ACHN (cell line): ENCODE measurements around the gene MRPS31.
A peak's percentile ranks its signal among the peaks of the same experiment; 100 is the strongest.

Source experiments
- DNase-seq: peaks from one replicate; pipeline ENCODE4 v3.0.0-alpha.2; 2015
- in situ Hi-C: cut with HindIII; loops from 2 replicates; pipeline ENCODE4 v1.10.0; 2017; ENCODE audit warnings: low sequenced_read_pairs, low pct_ligation_motif_present, low pct_unique_long_range_greater_than_20kb

MRPS31 gene

GRCh38 chr13:40770934-40771618 is at the start of gene MRPS31:
MRPS31 (minus strand) TSS chr13:40771190; CDS start chr13:40771136, 54 bp downstream.
- in situ Hi-C loops, result no loop called here
- peak; percentile 94 for DNase-seq

GRCh38 chr13:40819797-40820315 is 48.9 kb upstream of the MRPS31 start:
- no peak for DNase-seq
- in situ Hi-C loops, result no loop called here

- DNase-seq, result no peak
- in situ Hi-C loops, result no loop called here
Observed at GRCh38 chr13:40818926-40819325, 47.9 kb upstream of the MRPS31 start.

GRCh38 chr13:40814803-40815202 is 43.8 kb upstream of the MRPS31 start:
- in situ Hi-C loops, result no loop called here
- DNase-seq, result no peak

GRCh38 chr13:40813667-40814454 is 42.9 kb upstream of the MRPS31 start:
- DNase-seq, result peak; percentile 49
- in situ Hi-C loops, result no loop called here

GRCh38 chr13:40812724-40813445 is 41.9 kb upstream of the MRPS31 start:
- in situ Hi-C loops, result no loop called here
- peak; percentile 51 for DNase-seq

GRCh38 chr13:40812102-40812501 is 41.1 kb upstream of the MRPS31 start:
- no peak for DNase-seq
- in situ Hi-C loops, result no loop called here

GRCh38 chr13:40809471-40809870 is 38.5 kb upstream of the MRPS31 start:
- in situ Hi-C loops, result no loop called here
- no peak for DNase-seq

GRCh38 chr13:40806241-40806640 is 35.3 kb upstream of the MRPS31 start:
- in situ Hi-C loops, result no loop called here

GRCh38 chr13:40803316-40803715 is 32.3 kb upstream of the MRPS31 start:
- DNase-seq, result no peak
- in situ Hi-C loops, result no loop called here

More at GRCh38 chr13:40806241-40806640, 35.3 kb upstream of the MRPS31 start:
- DNase-seq, result no peak

GRCh38 chr13:40801255-40802217 is 30.5 kb upstream of the MRPS31 start:
- in situ Hi-C loops, result no loop called here

GRCh38 chr13:40800559-40800958 is 29.6 kb upstream of the MRPS31 start:
- in situ Hi-C loops, result no loop called here

More at GRCh38 chr13:40801255-40802217, 30.5 kb upstream of the MRPS31 start:
- DNase-seq, result no peak

GRCh38 chr13:40799508-40799907 is 28.5 kb upstream of the MRPS31 start:
- no peak for DNase-seq
- in situ Hi-C loops, result no loop called here

More at GRCh38 chr13:40800559-40800958, 29.6 kb upstream of the MRPS31 start:
- DNase-seq, result no peak

GRCh38 chr13:40798380-40798779 is 27.4 kb upstream of the MRPS31 start:
- in situ Hi-C loops, result no loop called here
- DNase-seq, result no peak

- in situ Hi-C loops, result no loop called here
- no peak for DNase-seq
Observed at GRCh38 chr13:40796649-40797048, 25.7 kb upstream of the MRPS31 start.

GRCh38 chr13:40794414-40795368 is 23.7 kb upstream of the MRPS31 start:
- in situ Hi-C loops, result no loop called here
- DNase-seq, result no peak

GRCh38 chr13:40793339-40793738 is 22.3 kb upstream of the MRPS31 start:
- in situ Hi-C loops, result no loop called here
- DNase-seq, result no peak
